ENCODE results near the gene TPSAB1. TPM values are rescaled to one million over a fixed set of nuclear protein-coding genes. Genes with fewer than 3 reads are reported as not detected.
"Not testable (repeated sequence)": the region's sequence is repeated elsewhere in the genome, so short reads cannot be mapped to it uniquely, and the experiment has no call there.

TPSAB1 gene
- total RNA-seq (not detected), polyA plus RNA-seq (not detected)

DNA sequence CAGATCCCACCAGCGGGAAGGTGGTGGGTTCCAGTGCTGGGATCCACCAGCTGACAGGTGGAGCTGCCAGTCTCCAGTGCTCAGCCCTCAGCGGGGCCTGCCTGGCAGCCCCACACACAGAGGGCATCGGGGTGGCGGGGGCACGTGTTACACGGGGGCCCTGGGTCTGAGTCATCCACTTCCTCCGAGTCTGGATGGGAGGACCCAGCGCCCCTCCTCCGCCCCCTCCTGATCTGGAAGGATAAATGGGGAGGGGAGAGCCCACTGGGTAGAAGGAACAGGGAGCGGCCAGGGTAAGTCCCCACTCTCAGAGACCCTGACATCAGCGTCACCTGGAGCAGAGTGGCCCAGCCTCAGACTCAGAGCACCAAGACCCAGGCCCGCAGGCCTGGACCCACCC lies at the start of gene TPSAB1:
TSS of gene TPSAB1 (plus strand) at position 270 of the 400 bp plus-strand sequence. CDS start 234 bp downstream, outside the sequence.
- ATAC-seq (ENCODE audit: low read depth in 2 of 2); H3K36me3 Mint-ChIP-seq; H3K27ac Mint-ChIP-seq; H3K9me3 ChIP-seq (ENCODE audit: control insufficient read depth in 2 of 2, low read length in 2 of 2); H3K9me3 Mint-ChIP-seq; H3K4me1 ChIP-seq (ENCODE audit: control insufficient read depth, insufficient read depth, low read length, poor library complexity, severe bottlenecking); H3K36me3 ChIP-seq (ENCODE audit: control insufficient read depth, insufficient read depth, low read length); H3K4me3 Mint-ChIP-seq; H3K4me1 Mint-ChIP-seq; H3K27ac ChIP-seq (ENCODE audit: insufficient read depth, low read length, poor library complexity, severe bottlenecking); H3K4me3 ChIP-seq (ENCODE audit: low read depth, low read length); H3K27me3 Mint-ChIP-seq; H3K27me3 ChIP-seq (ENCODE audit: control insufficient read depth, insufficient read depth, low read length); DNase-seq: not testable (repeated sequence)

DNA sequence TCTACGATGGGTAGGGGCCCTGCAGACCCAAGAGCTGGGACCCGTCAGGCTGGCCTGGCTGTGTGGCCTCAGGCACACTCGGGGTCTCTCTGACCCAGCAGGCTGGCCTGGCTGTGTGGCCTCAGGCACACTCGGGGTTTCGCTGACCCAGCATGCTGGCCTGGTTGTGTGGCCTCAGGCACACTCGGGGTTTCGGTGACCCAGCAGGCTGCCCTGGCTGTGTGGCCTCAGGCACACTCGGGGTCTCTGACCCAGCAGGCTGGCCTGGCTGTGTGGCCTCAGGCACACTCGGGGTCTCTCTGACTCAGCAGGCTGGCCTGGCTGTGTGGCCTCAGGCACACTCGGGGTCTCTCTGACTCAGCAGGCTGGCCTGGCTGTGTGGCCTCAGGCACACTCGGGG lies 49.7 kb upstream of the TPSAB1 start:
- not testable (repeated sequence) for H3K36me3 ChIP-seq (ENCODE audit: control insufficient read depth, insufficient read depth, low read length); DNase-seq; H3K4me3 Mint-ChIP-seq; ATAC-seq (ENCODE audit: low read depth in 2 of 2); H3K4me1 ChIP-seq (ENCODE audit: control insufficient read depth, insufficient read depth, low read length, poor library complexity, severe bottlenecking); H3K4me3 ChIP-seq (ENCODE audit: low read depth, low read length); H3K4me1 Mint-ChIP-seq; H3K9me3 ChIP-seq (ENCODE audit: control insufficient read depth in 2 of 2, low read length in 2 of 2); H3K36me3 Mint-ChIP-seq; H3K27ac ChIP-seq (ENCODE audit: insufficient read depth, low read length, poor library complexity, severe bottlenecking); H3K27me3 ChIP-seq (ENCODE audit: control insufficient read depth, insufficient read depth, low read length); H3K27ac Mint-ChIP-seq; H3K9me3 Mint-ChIP-seq; H3K27me3 Mint-ChIP-seq

DNA sequence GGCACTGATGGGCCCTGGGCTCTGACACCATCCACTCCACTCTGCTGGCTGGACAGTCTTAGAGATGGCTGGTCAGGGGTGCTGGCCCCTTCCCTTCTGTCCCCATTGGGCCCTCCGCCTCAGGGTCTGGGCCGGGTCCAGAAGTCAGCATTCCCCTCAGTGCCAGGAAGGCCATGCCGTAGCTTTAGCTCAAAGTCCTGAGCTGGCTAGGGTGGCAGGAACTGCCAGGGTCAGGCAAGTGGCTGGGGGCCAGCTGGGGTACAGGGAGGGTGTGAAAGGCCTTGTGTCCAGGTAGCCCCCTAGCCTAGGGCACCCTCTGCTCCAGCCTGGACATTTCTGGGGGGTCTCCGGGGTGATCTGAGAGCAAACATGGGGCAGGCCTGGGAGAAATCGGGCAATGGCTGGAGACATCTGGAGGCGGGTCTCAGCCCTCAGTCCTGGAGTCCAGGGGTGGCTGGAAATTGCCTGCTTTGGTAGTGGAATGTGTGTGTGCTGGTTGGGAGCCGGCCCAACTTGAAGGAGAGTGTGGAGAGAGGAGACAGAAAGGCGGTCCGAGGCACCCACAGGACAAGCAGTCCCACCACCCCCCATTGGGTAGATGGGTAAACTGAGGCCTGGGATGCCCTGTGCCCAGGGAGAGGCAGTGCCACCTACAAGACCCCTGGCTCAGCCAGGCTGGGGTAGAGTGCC lies 48.0 kb upstream of the TPSAB1 start:
- Mint-ChIP-seq H3K9me3 (peaks cover 0 to 2% (median 0%) of the 10 kb centered on the region in 7 donors), H3K4me1 (peaks cover 0 to 14% (median 0%) of the 10 kb centered on the region in 4 donors), H3K27me3 (peaks cover 4% of the 10 kb centered on the region), H3K36me3 (no peaks in the 10 kb centered on the region), H3K27ac (no peak overlapping the region), H3K4me3 (no peak overlapping the region)
- DNase-seq = no peak
- Histone ChIP-seq H3K9me3 (ENCODE audit: control insufficient read depth in 2 of 2, low read length in 2 of 2) (no peaks in the 10 kb centered on the region), H3K36me3 (ENCODE audit: control insufficient read depth, insufficient read depth, low read length) (no peaks in the 10 kb centered on the region), H3K4me1 (ENCODE audit: control insufficient read depth, insufficient read depth, low read length, poor library complexity, severe bottlenecking) (no peaks in the 10 kb centered on the region), H3K27ac (ENCODE audit: insufficient read depth, low read length, poor library complexity, severe bottlenecking) (no peak overlapping the region), H3K4me3 (ENCODE audit: low read depth, low read length) (no peak overlapping the region), H3K27me3 (ENCODE audit: control insufficient read depth, insufficient read depth, low read length) (no peaks in the 10 kb centered on the region)
- ATAC-seq (ENCODE audit: low read depth in 2 of 2) = no peak

DNA sequence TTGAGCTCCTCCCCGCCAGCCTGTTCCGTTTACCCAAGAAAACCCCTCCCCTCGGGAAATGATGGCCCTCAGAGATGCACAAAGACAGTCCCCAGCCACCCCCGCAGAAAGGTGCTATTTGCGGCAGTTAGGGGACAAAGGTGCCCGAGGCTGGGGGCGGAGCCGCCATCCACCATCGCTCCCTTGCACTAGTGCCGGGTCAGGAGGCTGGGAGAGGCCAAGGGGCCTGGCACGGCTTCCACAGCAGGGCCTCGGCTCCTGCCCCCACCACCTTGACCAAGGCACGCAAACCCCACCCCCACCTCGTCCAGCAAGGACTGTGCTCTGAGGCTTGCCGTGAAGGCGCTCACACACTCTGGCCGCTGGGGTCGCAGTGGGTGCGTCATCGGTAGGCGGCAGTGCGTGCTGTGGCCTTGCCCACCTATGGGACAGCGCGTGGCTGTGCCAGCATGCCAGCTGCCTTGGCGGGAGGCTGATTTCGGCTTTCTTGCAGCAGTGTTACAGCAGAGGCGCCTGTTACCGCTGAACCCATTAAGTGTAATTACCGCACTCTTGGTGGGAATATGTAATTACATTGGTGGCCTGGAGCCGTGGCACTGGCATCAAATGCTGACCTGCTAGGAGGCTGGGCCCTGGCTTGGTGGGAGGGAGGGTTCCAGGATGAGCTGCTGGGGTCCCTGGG lies 47.2 kb upstream of the TPSAB1 start:
- Histone ChIP-seq H3K9me3 (ENCODE audit: control insufficient read depth in 2 of 2, low read length in 2 of 2) (no peaks in the 10 kb centered on the region), H3K27me3 (ENCODE audit: control insufficient read depth, insufficient read depth, low read length) (no peaks in the 10 kb centered on the region), H3K4me1 (ENCODE audit: control insufficient read depth, insufficient read depth, low read length, poor library complexity, severe bottlenecking) (no peaks in the 10 kb centered on the region), H3K27ac (ENCODE audit: insufficient read depth, low read length, poor library complexity, severe bottlenecking) (no peak overlapping the region), H3K4me3 (ENCODE audit: low read depth, low read length) (no peak overlapping the region), H3K36me3 (ENCODE audit: control insufficient read depth, insufficient read depth, low read length) (no peaks in the 10 kb centered on the region)
- DNase-seq (no peak), ATAC-seq (ENCODE audit: low read depth in 2 of 2) (no peak)
- Mint-ChIP-seq H3K4me1 (peaks cover 0 to 15% (median 0%) of the 10 kb centered on the region in 4 donors), H3K36me3 (no peaks in the 10 kb centered on the region), H3K9me3 (peaks cover 0 to 2% (median 0%) of the 10 kb centered on the region in 7 donors), H3K27me3 (peaks cover 4% of the 10 kb centered on the region), H3K27ac (peak overlapping the region in 1 of 3 donors; percentile 26), H3K4me3 (no peak overlapping the region)

DNA sequence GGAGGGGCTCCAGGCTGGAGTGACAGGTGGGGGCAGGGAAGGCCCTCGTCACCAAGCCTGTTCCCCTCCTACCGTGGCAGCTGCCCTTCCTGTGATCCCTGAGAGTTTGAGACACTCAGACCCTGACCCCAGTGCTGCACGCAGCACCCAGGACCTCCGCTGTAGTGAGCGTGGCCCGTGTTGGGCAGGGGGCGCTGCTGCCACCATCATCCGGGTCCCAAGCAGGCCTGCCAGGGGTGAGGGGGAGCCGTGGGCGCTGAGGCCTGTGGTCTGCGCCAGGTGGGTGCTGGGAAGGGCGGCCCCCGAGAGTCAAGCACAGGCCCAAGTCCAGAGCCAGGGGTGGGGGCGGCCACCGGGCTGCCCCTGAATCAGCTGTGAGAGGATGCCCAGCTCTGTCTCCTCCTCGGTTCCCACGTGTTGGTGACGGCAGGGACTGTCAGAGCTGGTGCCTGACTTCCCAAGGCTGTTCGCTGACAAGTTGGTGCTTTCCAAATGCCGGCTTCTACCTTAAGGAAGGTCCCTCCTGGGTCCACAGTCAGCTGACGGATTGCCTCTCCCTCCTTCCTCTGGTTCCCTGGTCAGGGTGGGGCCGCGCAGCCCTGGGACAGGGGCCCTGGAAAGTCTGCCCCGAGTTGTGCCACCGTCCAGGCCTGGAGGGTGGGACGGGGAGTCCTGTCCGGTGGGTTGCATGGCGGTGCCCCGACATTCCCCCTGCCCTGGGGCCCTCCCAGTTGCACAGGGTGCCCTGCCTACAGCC lies 46.5 kb upstream of the TPSAB1 start:
- Mint-ChIP-seq H3K4me3 (no peak overlapping the region), H3K27ac (no peak overlapping the region), H3K9me3 (peaks cover 0 to 2% (median 0%) of the 10 kb centered on the region in 7 donors), H3K4me1 (peaks cover 0 to 15% (median 0%) of the 10 kb centered on the region in 4 donors), H3K36me3 (no peaks in the 10 kb centered on the region), H3K27me3 (peaks cover 4% of the 10 kb centered on the region)
- Histone ChIP-seq H3K27ac (ENCODE audit: insufficient read depth, low read length, poor library complexity, severe bottlenecking) (no peak overlapping the region), H3K4me3 (ENCODE audit: low read depth, low read length) (no peak overlapping the region), H3K9me3 (ENCODE audit: control insufficient read depth in 2 of 2, low read length in 2 of 2) (no peaks in the 10 kb centered on the region), H3K27me3 (ENCODE audit: control insufficient read depth, insufficient read depth, low read length) (no peaks in the 10 kb centered on the region), H3K4me1 (ENCODE audit: control insufficient read depth, insufficient read depth, low read length, poor library complexity, severe bottlenecking) (no peaks in the 10 kb centered on the region), H3K36me3 (ENCODE audit: control insufficient read depth, insufficient read depth, low read length) (no peaks in the 10 kb centered on the region)
- DNase-seq = no peak
- ATAC-seq (ENCODE audit: low read depth in 2 of 2) = no peak

DNA sequence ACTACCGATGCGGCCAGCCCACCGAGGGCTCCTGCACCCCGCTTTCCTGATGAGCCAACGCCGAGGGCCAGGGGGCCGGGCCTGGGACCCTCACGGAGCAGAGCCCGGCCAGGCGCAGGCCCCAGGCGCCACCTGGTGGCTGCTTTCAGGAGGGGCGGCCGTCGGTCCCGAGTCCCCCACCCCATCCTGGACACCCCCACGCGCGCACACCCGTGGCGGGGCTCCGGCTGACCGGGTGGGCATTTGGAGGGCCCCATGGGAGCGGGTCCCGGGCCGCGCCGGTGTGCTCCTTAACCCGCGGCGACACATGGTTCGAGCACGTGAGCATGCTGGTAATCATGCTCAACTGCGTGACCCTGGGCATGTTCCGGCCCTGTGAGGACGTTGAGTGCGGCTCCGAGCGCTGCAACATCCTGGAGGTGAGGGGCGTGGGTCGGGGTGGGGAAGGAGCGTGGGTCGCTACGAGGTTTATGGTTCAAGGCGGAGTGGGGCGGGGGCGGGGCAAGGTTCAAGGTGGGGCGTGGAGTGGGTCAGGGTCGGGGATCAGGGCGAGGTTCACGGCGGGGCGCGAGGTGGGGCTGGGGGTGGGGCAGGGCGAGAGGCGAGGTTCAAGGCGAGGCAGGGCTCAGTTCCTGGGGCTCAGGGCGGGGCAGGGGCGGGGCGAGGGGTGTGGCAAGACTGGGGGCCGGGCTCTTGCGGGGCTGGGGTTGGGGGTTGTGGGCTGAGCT lies 45.7 kb upstream of the TPSAB1 start:
- H3K9me3 ChIP-seq (ENCODE audit: control insufficient read depth in 2 of 2, low read length in 2 of 2) = no peaks in the 10 kb centered on the region
- peaks cover 0 to 16% (median 0%) of the 10 kb centered on the region in 4 donors for H3K4me1 Mint-ChIP-seq
- H3K27me3 Mint-ChIP-seq = peaks cover 4% of the 10 kb centered on the region
- H3K4me3 Mint-ChIP-seq = no peak overlapping the region
- H3K36me3 ChIP-seq (ENCODE audit: control insufficient read depth, insufficient read depth, low read length) = no peaks in the 10 kb centered on the region
- no peaks in the 10 kb centered on the region for H3K4me1 ChIP-seq (ENCODE audit: control insufficient read depth, insufficient read depth, low read length, poor library complexity, severe bottlenecking)
- no peak overlapping the region for H3K4me3 ChIP-seq (ENCODE audit: low read depth, low read length)
- DNase-seq = no peak
- H3K27me3 ChIP-seq (ENCODE audit: control insufficient read depth, insufficient read depth, low read length) = no peaks in the 10 kb centered on the region
- ATAC-seq (ENCODE audit: low read depth in 2 of 2) = no peak
- no peak overlapping the region for H3K27ac Mint-ChIP-seq
- H3K9me3 Mint-ChIP-seq = peaks cover 0 to 3% (median 0%) of the 10 kb centered on the region in 7 donors
- no peak overlapping the region for H3K27ac ChIP-seq (ENCODE audit: insufficient read depth, low read length, poor library complexity, severe bottlenecking)
- no peaks in the 10 kb centered on the region for H3K36me3 Mint-ChIP-seq

DNA sequence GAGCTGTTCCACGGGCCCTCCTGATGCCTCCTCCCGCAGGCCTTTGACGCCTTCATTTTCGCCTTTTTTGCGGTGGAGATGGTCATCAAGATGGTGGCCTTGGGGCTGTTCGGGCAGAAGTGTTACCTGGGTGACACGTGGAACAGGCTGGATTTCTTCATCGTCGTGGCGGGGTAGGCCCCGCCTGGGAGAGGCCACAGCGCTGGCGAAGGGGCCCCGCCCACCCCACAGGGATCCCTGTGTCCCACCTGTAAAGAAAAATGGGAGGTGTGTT lies 45.2 kb upstream of the TPSAB1 start:
- Mint-ChIP-seq H3K4me1 (peaks cover 0 to 17% (median 0%) of the 10 kb centered on the region in 4 donors), H3K4me3 (no peak overlapping the region)
- H3K4me1 ChIP-seq (ENCODE audit: control insufficient read depth, insufficient read depth, low read length, poor library complexity, severe bottlenecking) = no peaks in the 10 kb centered on the region

More for the DNA sequence above, 45.2 kb upstream of the TPSAB1 start:
- Mint-ChIP-seq H3K27ac (no peak overlapping the region), H3K27me3 (peaks cover 4% of the 10 kb centered on the region), H3K36me3 (no peaks in the 10 kb centered on the region), H3K9me3 (peaks cover 0 to 3% (median 0%) of the 10 kb centered on the region in 7 donors)
- DNase-seq (no peak), ATAC-seq (ENCODE audit: low read depth in 2 of 2) (no peak)
- H3K27ac ChIP-seq (ENCODE audit: insufficient read depth, low read length, poor library complexity, severe bottlenecking) = no peak overlapping the region
- no peaks in the 10 kb centered on the region for H3K9me3 ChIP-seq (ENCODE audit: control insufficient read depth in 2 of 2, low read length in 2 of 2)
- H3K36me3 ChIP-seq (ENCODE audit: control insufficient read depth, insufficient read depth, low read length) = no peaks in the 10 kb centered on the region
- H3K27me3 ChIP-seq (ENCODE audit: control insufficient read depth, insufficient read depth, low read length) = no peaks in the 10 kb centered on the region
- no peak overlapping the region for H3K4me3 ChIP-seq (ENCODE audit: low read depth, low read length)

All from CD4-positive, CD25-positive, alpha-beta regulatory T cell (primary cell).